Airway epithelial cell (primary cell): Measurements from ENCODE around the gene AVEN. TPM values are rescaled to one million over a fixed set of nuclear protein-coding genes. Genes with fewer than 3 reads are reported as not detected.

Experiments
- total RNA-seq: library from RNA; depleted of rRNA; stranded (reverse); fragments of >200 nt; gene quantifications from 2 replicates; pipeline ENCODE4 v1.2.3, GENCODE V29; 2015

The AVEN gene, protein sequence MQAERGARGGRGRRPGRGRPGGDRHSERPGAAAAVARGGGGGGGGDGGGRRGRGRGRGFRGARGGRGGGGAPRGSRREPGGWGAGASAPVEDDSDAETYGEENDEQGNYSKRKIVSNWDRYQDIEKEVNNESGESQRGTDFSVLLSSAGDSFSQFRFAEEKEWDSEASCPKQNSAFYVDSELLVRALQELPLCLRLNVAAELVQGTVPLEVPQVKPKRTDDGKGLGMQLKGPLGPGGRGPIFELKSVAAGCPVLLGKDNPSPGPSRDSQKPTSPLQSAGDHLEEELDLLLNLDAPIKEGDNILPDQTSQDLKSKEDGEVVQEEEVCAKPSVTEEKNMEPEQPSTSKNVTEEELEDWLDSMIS
- total RNA-seq = 20.0 and 23.1 TPM in 2 replicates

GRCh38 chr15:34038871-34039789, at the start of gene AVEN:
AVEN (minus strand) TSS chr15:34039204; CDS start chr15:34039046, 158 bp downstream.

DNA sequence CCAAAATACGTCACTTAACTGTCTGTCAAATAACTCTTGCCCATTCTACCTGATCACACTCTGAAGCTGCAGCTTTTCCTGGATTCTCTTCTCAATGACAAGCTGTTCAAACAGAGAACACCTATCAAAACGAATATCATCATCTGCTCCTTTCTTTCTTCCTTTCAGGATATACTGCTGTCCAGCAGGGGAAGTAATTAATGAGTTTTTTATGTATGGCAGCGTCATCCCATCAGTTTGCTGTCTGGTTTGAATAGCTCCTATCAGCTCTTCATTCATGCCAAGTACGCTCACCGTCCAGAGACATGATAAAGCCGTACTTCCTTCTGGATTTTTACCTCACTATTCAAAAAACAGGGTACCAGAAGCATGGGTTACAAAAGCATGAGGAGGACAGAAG, 70.8 kb downstream of the AVEN start, which contains the start of gene CHRM5:
Gene CHRM5, plus strand, starts transcription at position 274 of the 400 bp plus-strand sequence. CDS start 94,221 bp downstream, outside the sequence.

Other genes starting within 250 kb of the AVEN start
- gene CHRM5, start 70.7 kb downstream of the AVEN start, total RNA-seq = not detected in 2 replicates
- gene EMC7, start 62.7 kb upstream of the AVEN start, total RNA-seq = 34.7 and 41.8 TPM in 2 replicates
- 0.23 and 0.63 TPM in 2 replicates for gene PGBD4, start 62.9 kb upstream of the AVEN start, total RNA-seq
- gene KATNBL1, start 170.9 kb upstream of the AVEN start, total RNA-seq = 19.6 and 30.8 TPM in 2 replicates
- 165 and 168 TPM in 2 replicates for gene EMC4, start 185.8 kb upstream of the AVEN start, total RNA-seq